OCI-LY1 (cell line): ENCODE results near the gene KIAA1191.

Experiments used
- H2AFZ ChIP-seq: fragments of 200-600 bp; sonication (generic), shearing (Covaris generic); 2 replicates; pipeline ENCODE4 v1.6.0; 2014; ENCODE audit warnings: antibody characterized with exemption, mild to moderate bottlenecking, low read length
- H3F3A ChIP-seq: fragments of 200-600 bp; sonication (generic), shearing (Covaris generic); 2 replicates; pipeline ENCODE4 v1.6.0; 2014; ENCODE audit warnings: mild to moderate bottlenecking, antibody characterized with exemption, low read length, moderate library complexity; ENCODE audit not compliant: insufficient read depth
- H3K27ac ChIP-seq: fragments of 200-600 bp; sonication (generic); 2 replicates; pipeline ENCODE4 v1.5.1; 2014; ENCODE audit warnings: low read length, mixed run types, mild to moderate bottlenecking, low read depth; ENCODE audit not compliant: poor library complexity, severe bottlenecking
- H3K27me3 ChIP-seq: fragments of 200-600 bp; sonication (generic); 2 replicates; pipeline ENCODE4 v1.6.0; 2014; ENCODE audit warnings: antibody characterized with exemption, mild to moderate bottlenecking, low read length, moderate library complexity; ENCODE audit not compliant: insufficient read depth
- H3K36me3 ChIP-seq: fragments of 200-600 bp; sonication (generic); 2 replicates; pipeline ENCODE4 v1.6.1; 2014; ENCODE audit warnings: mild to moderate bottlenecking, antibody characterized with exemption, low read length, moderate library complexity, mixed read lengths; ENCODE audit not compliant: insufficient read depth
- H3K4me1 ChIP-seq: fragments of 200-600 bp; sonication (generic); 2 replicates; pipeline ENCODE4 v1.5.1; 2014; ENCODE audit warnings: mild to moderate bottlenecking, low read length, moderate library complexity; ENCODE audit not compliant: insufficient read depth, severe bottlenecking
- H3K4me2 ChIP-seq: fragments of 200-600 bp; sonication (generic), shearing (Covaris generic); 2 replicates; pipeline ENCODE4 v1.6.1; 2014; ENCODE audit warnings: low read length
- H3K4me3 ChIP-seq: fragments of 200-600 bp; sonication (generic); 2 replicates; pipeline ENCODE4 v1.5.1; 2014; ENCODE audit warnings: low read length, low read depth, mild to moderate bottlenecking, mixed read lengths; ENCODE audit not compliant: poor library complexity, severe bottlenecking
- H3K79me2 ChIP-seq: fragments of 200-600 bp; shearing (Covaris generic); 2 replicates; pipeline ENCODE4 v1.6.1; 2016; ENCODE audit warnings: mixed run types, low read length, mixed read lengths; ENCODE audit not compliant: insufficient read depth
- H3K9ac ChIP-seq: fragments of 200-600 bp; sonication (generic), shearing (Covaris generic); 2 replicates; pipeline ENCODE4 v1.6.1; 2014; ENCODE audit warnings: mild to moderate bottlenecking, low read length, mixed read lengths
- H3K9me2 ChIP-seq: fragments of 200-600 bp; sonication (generic), shearing (Covaris generic); 2 replicates; pipeline ENCODE4 v1.6.1; 2014; ENCODE audit warnings: low read depth, mild to moderate bottlenecking, low read length, mixed read lengths
- H3K9me3 ChIP-seq: fragments of 200-600 bp; shearing (Covaris generic); 2 replicates; pipeline ENCODE4 v1.6.1; 2014; ENCODE audit warnings: low read length, mixed read lengths
- H4K20me1 ChIP-seq: fragments of 200-600 bp; sonication (generic), shearing (Covaris generic); 2 replicates; pipeline ENCODE4 v1.6.0; 2016; ENCODE audit warnings: mild to moderate bottlenecking, low read length; ENCODE audit not compliant: insufficient read depth
- EZH2 ChIP-seq: fragments of 200-600 bp; sonication (generic), shearing (Covaris generic); IDR thresholded peaks from 2 replicates; pipeline ENCODE4 v1.8.0; 2017; ENCODE audit warnings: borderline replicate concordance, mixed run types, mild to moderate bottlenecking, antibody characterized with exemption, low read length, moderate library complexity, mixed read lengths
- TF ChIP-seq, protein P1 (sequence below): fragments of 200-600 bp; sonication (generic), shearing (Covaris generic); IDR thresholded peaks from 2 replicates; pipeline ENCODE4 v1.5.1; 2017; ENCODE audit warnings: mild to moderate bottlenecking, antibody characterized with exemption, low read length, moderate library complexity, mixed read lengths

The KIAA1191 gene

DNA sequence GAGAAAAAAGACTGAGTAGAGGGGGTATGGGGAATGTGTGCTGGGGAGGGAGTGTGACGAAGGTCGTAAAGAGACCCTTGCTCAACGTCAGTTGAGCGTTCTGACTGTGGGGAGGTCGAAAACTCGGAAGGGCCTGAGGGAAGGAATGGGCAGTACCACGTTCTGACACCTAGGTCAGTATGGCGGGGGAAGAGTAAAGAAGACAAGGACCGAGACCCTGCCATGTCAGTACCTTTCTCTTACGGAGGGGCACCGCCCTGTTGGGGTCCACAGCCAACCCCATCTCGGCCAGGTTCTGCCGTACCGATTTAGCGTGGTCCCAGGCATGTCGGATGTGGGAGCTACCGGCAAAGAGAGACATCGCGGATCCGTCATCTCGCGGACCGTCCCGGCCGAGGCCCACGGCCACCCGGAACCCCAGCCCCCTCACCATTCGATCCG lies 26.5 kb upstream of the KIAA1191 start:
- Histone ChIP-seq H3K9ac (peak overlapping the region; percentile 95), H3K9me3 (no peaks in the 10 kb centered on the region), H3K9me2 (no peaks in the 10 kb centered on the region), H3K27ac (peak overlapping the region; percentile 32), H3K27me3 (no peaks in the 10 kb centered on the region), H3K79me2 (peaks cover 30% of the 10 kb centered on the region), H3F3A (no peaks in the 10 kb centered on the region), H3K4me1 (peaks cover 28% of the 10 kb centered on the region), H3K36me3 (peaks cover 78% of the 10 kb centered on the region), H3K4me2 (peak overlapping the region; percentile 93), H2AFZ (no peak overlapping the region), H3K4me3 (peak overlapping the region; percentile 94), H4K20me1 (no peaks in the 10 kb centered on the region)
- TF ChIP-seq EZH2, result no peak
- TF ChIP-seq, protein P1, sequence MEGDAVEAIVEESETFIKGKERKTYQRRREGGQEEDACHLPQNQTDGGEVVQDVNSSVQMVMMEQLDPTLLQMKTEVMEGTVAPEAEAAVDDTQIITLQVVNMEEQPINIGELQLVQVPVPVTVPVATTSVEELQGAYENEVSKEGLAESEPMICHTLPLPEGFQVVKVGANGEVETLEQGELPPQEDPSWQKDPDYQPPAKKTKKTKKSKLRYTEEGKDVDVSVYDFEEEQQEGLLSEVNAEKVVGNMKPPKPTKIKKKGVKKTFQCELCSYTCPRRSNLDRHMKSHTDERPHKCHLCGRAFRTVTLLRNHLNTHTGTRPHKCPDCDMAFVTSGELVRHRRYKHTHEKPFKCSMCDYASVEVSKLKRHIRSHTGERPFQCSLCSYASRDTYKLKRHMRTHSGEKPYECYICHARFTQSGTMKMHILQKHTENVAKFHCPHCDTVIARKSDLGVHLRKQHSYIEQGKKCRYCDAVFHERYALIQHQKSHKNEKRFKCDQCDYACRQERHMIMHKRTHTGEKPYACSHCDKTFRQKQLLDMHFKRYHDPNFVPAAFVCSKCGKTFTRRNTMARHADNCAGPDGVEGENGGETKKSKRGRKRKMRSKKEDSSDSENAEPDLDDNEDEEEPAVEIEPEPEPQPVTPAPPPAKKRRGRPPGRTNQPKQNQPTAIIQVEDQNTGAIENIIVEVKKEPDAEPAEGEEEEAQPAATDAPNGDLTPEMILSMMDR, result no peak

DNA sequence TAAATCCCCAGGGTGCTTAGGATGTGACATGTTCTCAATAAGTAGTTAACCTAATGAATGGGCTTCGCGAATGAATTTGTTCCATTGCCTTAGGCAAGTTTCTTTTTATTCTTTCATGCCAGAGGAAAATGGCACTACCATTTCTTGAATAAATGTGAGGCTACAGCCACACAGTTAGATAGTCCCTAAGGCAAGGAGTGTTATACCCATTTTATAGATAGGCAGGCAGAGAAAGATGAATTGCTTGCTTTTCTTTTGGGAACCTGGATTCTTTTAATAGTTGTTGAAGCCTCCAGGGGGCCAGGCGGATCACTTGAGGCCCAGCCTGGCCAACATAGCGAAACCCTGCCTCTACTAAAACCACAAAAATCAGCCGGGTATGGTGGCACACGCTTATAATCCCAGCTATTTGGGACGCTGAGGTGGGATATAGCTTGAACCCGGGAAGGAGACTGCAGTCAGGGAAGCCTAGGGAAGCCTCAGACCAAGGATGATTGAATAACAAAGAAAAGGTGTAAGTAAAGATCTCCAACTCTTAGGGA lies 25.9 kb upstream of the KIAA1191 start:
- H3K36me3 ChIP-seq, result peaks cover 82% of the 10 kb centered on the region

DNA sequence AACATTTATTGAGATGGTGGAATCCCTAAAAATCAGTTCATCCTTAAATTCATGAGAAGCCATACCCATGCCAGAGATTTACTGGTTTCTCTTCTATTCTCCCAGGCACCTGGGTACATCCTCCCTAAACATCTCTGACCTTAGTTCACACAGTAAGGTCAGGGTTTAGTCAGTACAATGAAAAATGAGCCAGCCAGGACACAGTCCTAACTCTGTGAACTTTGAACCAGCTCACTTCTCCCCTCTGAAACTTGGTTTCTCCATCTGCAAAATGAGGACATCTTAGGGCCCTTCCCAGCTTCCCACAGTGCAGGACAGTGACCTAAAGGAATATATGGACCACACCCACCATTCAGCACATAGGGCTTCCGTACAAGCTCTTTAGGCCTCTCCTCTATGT lies 24.9 kb upstream of the KIAA1191 start:
- no peak overlapping the region for H3K27ac ChIP-seq
- no peaks in the 10 kb centered on the region for H4K20me1 ChIP-seq
- H2AFZ ChIP-seq, result no peak overlapping the region
- peaks cover 82% of the 10 kb centered on the region for H3K36me3 ChIP-seq
- H3K9ac ChIP-seq, result peak overlapping the region; percentile 95; the same call in 1 of the 2 replicates
- H3K4me3 ChIP-seq, result peak overlapping the region; percentile 94
- peaks cover 28% of the 10 kb centered on the region for H3K4me1 ChIP-seq
- H3F3A ChIP-seq, result no peaks in the 10 kb centered on the region
- no peaks in the 10 kb centered on the region for H3K27me3 ChIP-seq
- no peaks in the 10 kb centered on the region for H3K9me3 ChIP-seq
- H3K4me2 ChIP-seq, result peak overlapping the region; percentile 93
- TF ChIP-seq, protein P1, result no peak
- TF ChIP-seq EZH2, result no peak
- H3K79me2 ChIP-seq, result peaks cover 30% of the 10 kb centered on the region
- no peaks in the 10 kb centered on the region for H3K9me2 ChIP-seq

More for the DNA sequence above, 25.9 kb upstream of the KIAA1191 start:
- Histone ChIP-seq H3K9ac (peak overlapping the region; percentile 95), H3K4me3 (peak overlapping the region; percentile 94), H4K20me1 (no peaks in the 10 kb centered on the region), H3K4me2 (peak overlapping the region; percentile 93), H3K27me3 (no peaks in the 10 kb centered on the region), H3K9me3 (no peaks in the 10 kb centered on the region), H3K9me2 (no peaks in the 10 kb centered on the region), H3K4me1 (peaks cover 28% of the 10 kb centered on the region), H3F3A (no peaks in the 10 kb centered on the region), H3K79me2 (peaks cover 30% of the 10 kb centered on the region), H3K27ac (peak overlapping the region; percentile 32), H2AFZ (no peak overlapping the region)
- TF ChIP-seq, protein P1, result no peak
- no peak for TF ChIP-seq EZH2
